Epithelial cell of proximal tubule (primary cell): ENCODE data around the gene P2RY14. TPM values are rescaled to one million over a fixed set of nuclear protein-coding genes. Genes with fewer than 3 reads are reported as not detected.

Experiments
- DNase-seq: peaks from one replicate; pipeline ENCODE4 v3.0.0-alpha.2; 2011; ENCODE audit warnings: low read depth
- H3K4me3 ChIP-seq: 2 replicates; pipeline ENCODE4 v1.5.1; 2011; ENCODE audit warnings: low read depth, mild to moderate bottlenecking, low read length
- CTCF ChIP-seq: conservative IDR thresholded peaks from 2 replicates; pipeline ENCODE4 v1.5.1; 2012; ENCODE audit warnings: low read depth, mild to moderate bottlenecking, low read length
- total RNA-seq: library from RNA; depleted of rRNA; stranded (reverse); fragments of >200 nt; gene quantifications from 2 replicates; pipeline ENCODE4 v1.2.3, GENCODE V29; 2015

The P2RY14 gene
- total RNA-seq, 1 donor from 2014 or later = not detected

GRCh38 chr3:151309566-151309965 lies 31.2 kb upstream of the P2RY14 start:
- H3K4me3 ChIP-seq = no peak overlapping the region
- no peak for TF ChIP-seq CTCF
- DNase-seq = no peak

- TF ChIP-seq CTCF = no peak
- no peak for DNase-seq
- no peak overlapping the region for H3K4me3 ChIP-seq
These were observed 29.5 kb upstream of the P2RY14 start for GRCh38 chr3:151307583-151308488.

- TF ChIP-seq CTCF = no peak
- H3K4me3 ChIP-seq = no peak overlapping the region
- no peak for DNase-seq
These were observed 28.8 kb upstream of the P2RY14 start for GRCh38 chr3:151307131-151307530.

- no peak overlapping the region for H3K4me3 ChIP-seq
- TF ChIP-seq CTCF = no peak
- DNase-seq = no peak
These were observed 27.9 kb upstream of the P2RY14 start for GRCh38 chr3:151306168-151306810.

- DNase-seq = no peak
- no peak for TF ChIP-seq CTCF
- no peak overlapping the region for H3K4me3 ChIP-seq
These were observed 27.4 kb upstream of the P2RY14 start for GRCh38 chr3:151305775-151306151.

GRCh38 chr3:151305060-151305774 lies 26.9 kb upstream of the P2RY14 start:
- TF ChIP-seq CTCF = peak; percentile 39
- peak overlapping the region; percentile 21 for H3K4me3 ChIP-seq
- peak; percentile 98 for DNase-seq
